OCI-LY1 (cell line): ENCODE results near the gene TXLNG.

ENCODE experiments used
- H2AFZ ChIP-seq: fragments of 200-600 bp; sonication (generic), shearing (Covaris generic); 2 replicates; pipeline ENCODE4 v1.6.0; 2014; ENCODE audit warnings: antibody characterized with exemption, mild to moderate bottlenecking, low read length
- H3F3A ChIP-seq: fragments of 200-600 bp; sonication (generic), shearing (Covaris generic); 2 replicates; pipeline ENCODE4 v1.6.0; 2014; ENCODE audit warnings: mild to moderate bottlenecking, antibody characterized with exemption, low read length, moderate library complexity; ENCODE audit not compliant: insufficient read depth
- H3K27ac ChIP-seq: fragments of 200-600 bp; sonication (generic); 2 replicates; pipeline ENCODE4 v1.5.1; 2014; ENCODE audit warnings: low read length, mixed run types, mild to moderate bottlenecking, low read depth; ENCODE audit not compliant: poor library complexity, severe bottlenecking
- H3K27me3 ChIP-seq: fragments of 200-600 bp; sonication (generic); 2 replicates; pipeline ENCODE4 v1.6.0; 2014; ENCODE audit warnings: antibody characterized with exemption, mild to moderate bottlenecking, low read length, moderate library complexity; ENCODE audit not compliant: insufficient read depth
- H3K36me3 ChIP-seq: fragments of 200-600 bp; sonication (generic); 2 replicates; pipeline ENCODE4 v1.6.1; 2014; ENCODE audit warnings: mild to moderate bottlenecking, antibody characterized with exemption, low read length, moderate library complexity, mixed read lengths; ENCODE audit not compliant: insufficient read depth
- H3K4me1 ChIP-seq: fragments of 200-600 bp; sonication (generic); 2 replicates; pipeline ENCODE4 v1.5.1; 2014; ENCODE audit warnings: mild to moderate bottlenecking, low read length, moderate library complexity; ENCODE audit not compliant: insufficient read depth, severe bottlenecking
- H3K4me2 ChIP-seq: fragments of 200-600 bp; sonication (generic), shearing (Covaris generic); 2 replicates; pipeline ENCODE4 v1.6.1; 2014; ENCODE audit warnings: low read length
- H3K4me3 ChIP-seq: fragments of 200-600 bp; sonication (generic); 2 replicates; pipeline ENCODE4 v1.5.1; 2014; ENCODE audit warnings: low read length, low read depth, mild to moderate bottlenecking, mixed read lengths; ENCODE audit not compliant: poor library complexity, severe bottlenecking
- H3K79me2 ChIP-seq: fragments of 200-600 bp; shearing (Covaris generic); 2 replicates; pipeline ENCODE4 v1.6.1; 2016; ENCODE audit warnings: mixed run types, low read length, mixed read lengths; ENCODE audit not compliant: insufficient read depth
- H3K9ac ChIP-seq: fragments of 200-600 bp; sonication (generic), shearing (Covaris generic); 2 replicates; pipeline ENCODE4 v1.6.1; 2014; ENCODE audit warnings: mild to moderate bottlenecking, low read length, mixed read lengths
- H3K9me2 ChIP-seq: fragments of 200-600 bp; sonication (generic), shearing (Covaris generic); 2 replicates; pipeline ENCODE4 v1.6.1; 2014; ENCODE audit warnings: low read depth, mild to moderate bottlenecking, low read length, mixed read lengths
- H3K9me3 ChIP-seq: fragments of 200-600 bp; shearing (Covaris generic); 2 replicates; pipeline ENCODE4 v1.6.1; 2014; ENCODE audit warnings: low read length, mixed read lengths
- H4K20me1 ChIP-seq: fragments of 200-600 bp; sonication (generic), shearing (Covaris generic); 2 replicates; pipeline ENCODE4 v1.6.0; 2016; ENCODE audit warnings: mild to moderate bottlenecking, low read length; ENCODE audit not compliant: insufficient read depth
- EZH2 ChIP-seq: fragments of 200-600 bp; sonication (generic), shearing (Covaris generic); IDR thresholded peaks from 2 replicates; pipeline ENCODE4 v1.8.0; 2017; ENCODE audit warnings: borderline replicate concordance, mixed run types, mild to moderate bottlenecking, antibody characterized with exemption, low read length, moderate library complexity, mixed read lengths
- TF ChIP-seq, protein P1 (sequence below): fragments of 200-600 bp; sonication (generic), shearing (Covaris generic); IDR thresholded peaks from 2 replicates; pipeline ENCODE4 v1.5.1; 2017; ENCODE audit warnings: mild to moderate bottlenecking, antibody characterized with exemption, low read length, moderate library complexity, mixed read lengths

Gene TXLNG

DNA sequence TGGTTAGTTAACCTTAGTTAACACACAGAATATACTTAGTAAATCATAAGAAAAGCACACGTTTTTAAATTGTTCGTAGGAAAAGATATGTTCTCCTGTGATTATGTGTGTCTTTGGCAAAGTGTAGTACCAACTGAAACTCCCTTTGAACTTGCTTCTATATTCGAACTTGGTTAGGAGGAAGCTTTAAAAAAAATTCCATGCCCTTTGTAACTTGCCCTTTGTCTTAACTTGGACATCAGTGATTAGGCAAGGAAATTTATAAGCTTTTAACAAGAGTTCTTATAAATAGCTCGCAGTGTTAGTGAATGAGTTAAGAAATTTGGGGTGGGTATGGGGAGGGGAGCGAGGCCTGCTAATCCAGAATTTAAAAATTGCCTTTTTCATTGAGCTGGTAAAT lies 33.4 kb downstream of the TXLNG start:
- Histone ChIP-seq H3K4me3 (no peak overlapping the region), H3K4me1 (no peaks in the 10 kb centered on the region), H3K4me2 (no peak overlapping the region), H3K9me2 (no peaks in the 10 kb centered on the region), H3K36me3 (peaks cover 51% of the 10 kb centered on the region), H3F3A (no peaks in the 10 kb centered on the region), H3K9me3 (no peaks in the 10 kb centered on the region), H3K9ac (no peak overlapping the region), H3K27me3 (no peaks in the 10 kb centered on the region), H4K20me1 (no peaks in the 10 kb centered on the region), H3K79me2 (peaks cover 5% of the 10 kb centered on the region; the same call in 1 of the 2 replicates), H2AFZ (no peak overlapping the region), H3K27ac (no peak overlapping the region)
- TF ChIP-seq EZH2 = no peak
- TF ChIP-seq, protein P1, sequence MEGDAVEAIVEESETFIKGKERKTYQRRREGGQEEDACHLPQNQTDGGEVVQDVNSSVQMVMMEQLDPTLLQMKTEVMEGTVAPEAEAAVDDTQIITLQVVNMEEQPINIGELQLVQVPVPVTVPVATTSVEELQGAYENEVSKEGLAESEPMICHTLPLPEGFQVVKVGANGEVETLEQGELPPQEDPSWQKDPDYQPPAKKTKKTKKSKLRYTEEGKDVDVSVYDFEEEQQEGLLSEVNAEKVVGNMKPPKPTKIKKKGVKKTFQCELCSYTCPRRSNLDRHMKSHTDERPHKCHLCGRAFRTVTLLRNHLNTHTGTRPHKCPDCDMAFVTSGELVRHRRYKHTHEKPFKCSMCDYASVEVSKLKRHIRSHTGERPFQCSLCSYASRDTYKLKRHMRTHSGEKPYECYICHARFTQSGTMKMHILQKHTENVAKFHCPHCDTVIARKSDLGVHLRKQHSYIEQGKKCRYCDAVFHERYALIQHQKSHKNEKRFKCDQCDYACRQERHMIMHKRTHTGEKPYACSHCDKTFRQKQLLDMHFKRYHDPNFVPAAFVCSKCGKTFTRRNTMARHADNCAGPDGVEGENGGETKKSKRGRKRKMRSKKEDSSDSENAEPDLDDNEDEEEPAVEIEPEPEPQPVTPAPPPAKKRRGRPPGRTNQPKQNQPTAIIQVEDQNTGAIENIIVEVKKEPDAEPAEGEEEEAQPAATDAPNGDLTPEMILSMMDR = no peak

DNA sequence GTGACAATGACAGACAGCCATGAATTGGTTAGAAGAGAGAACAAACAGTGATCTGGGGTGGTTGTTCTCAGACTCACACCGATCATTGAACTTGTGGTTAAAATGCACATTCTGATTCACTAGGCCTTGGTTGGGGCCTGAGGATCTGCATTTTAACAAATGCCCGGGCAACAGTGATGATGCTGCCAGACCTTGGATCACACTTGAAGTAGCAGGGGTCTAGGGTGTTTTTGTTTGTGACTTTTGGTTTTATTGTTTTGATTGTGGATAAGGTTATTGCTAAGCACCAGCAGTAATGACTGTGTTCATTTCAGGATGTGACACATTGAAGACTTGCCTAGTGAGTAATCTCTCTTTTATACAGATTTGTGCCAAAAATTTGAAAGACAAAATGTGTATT lies 36.5 kb downstream of the TXLNG start:
- Histone ChIP-seq H3K9ac (no peak overlapping the region), H3F3A (no peaks in the 10 kb centered on the region), H3K27me3 (no peaks in the 10 kb centered on the region), H3K9me2 (no peaks in the 10 kb centered on the region), H3K36me3 (peaks cover 57% of the 10 kb centered on the region), H3K9me3 (no peaks in the 10 kb centered on the region), H2AFZ (no peak overlapping the region), H3K27ac (no peak overlapping the region), H3K4me1 (peaks cover 5% of the 10 kb centered on the region), H3K79me2 (no peaks in the 10 kb centered on the region), H4K20me1 (no peaks in the 10 kb centered on the region), H3K4me3 (no peak overlapping the region), H3K4me2 (no peak overlapping the region)
- TF ChIP-seq, protein P1 = no peak
- no peak for TF ChIP-seq EZH2

DNA sequence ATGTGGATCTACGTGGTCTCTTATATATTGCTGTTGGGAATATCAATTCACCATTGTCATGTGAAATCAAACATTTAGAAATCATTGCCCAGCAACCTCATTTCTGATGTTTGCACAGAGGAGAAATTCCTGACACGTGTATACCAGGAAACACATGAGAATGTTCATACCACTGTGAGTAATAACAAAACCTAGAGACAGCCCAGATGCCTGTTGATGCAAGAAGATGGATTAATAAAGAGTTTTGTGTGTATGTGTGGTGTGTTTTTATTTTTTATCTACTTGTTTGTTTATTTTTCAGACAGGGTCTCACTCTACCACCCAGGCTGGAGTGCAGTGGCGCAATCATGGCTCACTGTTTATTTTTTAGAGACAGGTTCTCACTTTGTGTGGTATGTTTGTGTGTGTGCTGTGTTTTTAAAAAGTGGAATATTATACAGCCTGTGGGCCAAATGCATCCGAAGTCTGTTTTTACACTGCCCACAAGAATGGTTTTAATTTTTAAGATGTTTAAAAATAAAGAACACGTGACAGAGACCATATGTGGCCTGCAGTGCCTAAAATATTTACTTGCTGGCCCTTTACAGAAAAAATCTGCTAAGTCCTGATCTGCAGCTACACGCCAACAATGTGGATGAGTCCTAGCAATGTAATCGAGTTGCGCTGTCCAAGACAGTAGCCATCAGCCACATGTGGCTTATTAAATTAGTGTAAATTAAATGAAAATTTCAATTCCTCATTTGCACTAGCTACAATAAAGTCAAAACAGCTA lies 39.2 kb downstream of the TXLNG start:
- H3K79me2 ChIP-seq = no peaks in the 10 kb centered on the region
- no peaks in the 10 kb centered on the region for H4K20me1 ChIP-seq
- peaks cover 5% of the 10 kb centered on the region for H3K4me1 ChIP-seq
- no peaks in the 10 kb centered on the region for H3K27me3 ChIP-seq
- H3K4me3 ChIP-seq = no peak overlapping the region
- no peaks in the 10 kb centered on the region for H3K9me3 ChIP-seq
- H3F3A ChIP-seq = no peaks in the 10 kb centered on the region
- no peak overlapping the region for H3K9ac ChIP-seq
- H3K9me2 ChIP-seq = no peaks in the 10 kb centered on the region
- H3K27ac ChIP-seq = no peak overlapping the region
- TF ChIP-seq, protein P1 = no peak
- TF ChIP-seq EZH2 = no peak
- no peak overlapping the region for H2AFZ ChIP-seq
- H3K36me3 ChIP-seq = peaks cover 60% of the 10 kb centered on the region
- no peak overlapping the region for H3K4me2 ChIP-seq
